Endodermal cell (in vitro differentiated cells): ENCODE results near the gene DCAF15. TPM values are rescaled to one million over a fixed set of nuclear protein-coding genes. Genes with fewer than 3 reads are reported as not detected.
"Not testable (repeated sequence)": the region's sequence is repeated elsewhere in the genome, so short reads cannot be mapped to it uniquely, and the experiment has no call there.

ENCODE experiments used
- DNase-seq: peaks from one replicate; pipeline ENCODE4 v3.0.0-alpha.2; 2017
- H3K27ac ChIP-seq: 2 replicates; pipeline ENCODE4 v1.5.1; 2013; ENCODE audit warnings: mild to moderate bottlenecking, low read depth, low read length, moderate library complexity
- H3K27me3 ChIP-seq: 2 replicates; pipeline ENCODE4 v1.6.1; 2013; ENCODE audit warnings: mild to moderate bottlenecking, low read length, moderate library complexity; ENCODE audit not compliant: insufficient read depth, control insufficient read depth, poor library complexity, severe bottlenecking
- H3K36me3 ChIP-seq: 2 replicates; pipeline ENCODE4 v1.7.0; 2013; ENCODE audit warnings: mild to moderate bottlenecking, low read length, moderate library complexity; ENCODE audit not compliant: control insufficient read depth, insufficient read depth
- H3K4me1 ChIP-seq: one replicate; pipeline ENCODE4 v1.7.0; 2013; ENCODE audit warnings: low read length; ENCODE audit not compliant: control insufficient read depth, insufficient read depth
- H3K4me3 ChIP-seq: 2 replicates; pipeline ENCODE4 v1.5.1; 2013; ENCODE audit warnings: mild to moderate bottlenecking, low read length, moderate library complexity
- H3K9ac ChIP-seq: 2 replicates; pipeline ENCODE4 v1.6.1; 2013; ENCODE audit warnings: mild to moderate bottlenecking, low read length, moderate library complexity; ENCODE audit not compliant: poor library complexity, severe bottlenecking; ENCODE audit errors: extremely low read depth
- H3K9me3 ChIP-seq: 2 replicates; pipeline ENCODE4 v1.6.1; 2013; ENCODE audit warnings: mild to moderate bottlenecking, low read length, moderate library complexity; ENCODE audit not compliant: control insufficient read depth
- H3K27ac Mint-ChIP-seq: 2 replicates; pipeline ENCODE4 v1.8.0; 2020; ENCODE audit warnings: mixed read lengths
- H3K27me3 Mint-ChIP-seq: 2 replicates; pipeline ENCODE4 v1.8.0; 2021; ENCODE audit warnings: mild to moderate bottlenecking, mixed read lengths; ENCODE audit not compliant: insufficient read depth
- H3K36me3 Mint-ChIP-seq: 2 replicates; pipeline ENCODE4 v1.8.0; 2020; ENCODE audit warnings: low read depth, mixed read lengths
- H3K4me1 Mint-ChIP-seq: 2 replicates; pipeline ENCODE4 v1.8.0; 2020; ENCODE audit warnings: mixed read lengths
- H3K4me3 Mint-ChIP-seq: 2 replicates; pipeline ENCODE4 v1.8.0; 2020; ENCODE audit warnings: mild to moderate bottlenecking, moderate library complexity, mixed read lengths
- H3K9me3 Mint-ChIP-seq: 2 replicates; pipeline ENCODE4 v1.8.0; 2020; ENCODE audit warnings: mild to moderate bottlenecking, mixed read lengths
- WGBS, 2 experiments: methylation state at CpG; one replicate each; pipeline versions ENCODE4 v1.1.5 to v1.1.7; 2013; ENCODE audit warnings: missing lambda C conversion rate in 2 of 2, mixed read lengths in 1 of 2; ENCODE audit not compliant: insufficient coverage in 1 of 2, insufficient read length in 1 of 2; 5-methylcytosine and 5-hydroxymethylcytosine counted together
- total RNA-seq, 2 donors: library from RNA; stranded (reverse); fragmentation: NEBNext Ultra II Directional in 1 of 2; extraction: Animal tissue kit (Norgen Biotek cat#: 25700) in 1 of 2; gene quantifications; 2 replicates in 1 of 2; 3 replicates in 1 of 2; pipeline ENCODE4 v1.2.1, GENCODE V29; 2021
- TF ChIP-seq, protein P1 (sequence below): fragments of 200-600 bp; sonication (generic); conservative IDR thresholded peaks from 2 replicates; pipeline ENCODE4 v1.5.0; 2021; ENCODE audit warnings: antibody characterized with exemption, mild to moderate bottlenecking

The DCAF15 gene
- total RNA-seq, 2 donors from 2014 or later: 62.4 to 72.9 TPM

DNA sequence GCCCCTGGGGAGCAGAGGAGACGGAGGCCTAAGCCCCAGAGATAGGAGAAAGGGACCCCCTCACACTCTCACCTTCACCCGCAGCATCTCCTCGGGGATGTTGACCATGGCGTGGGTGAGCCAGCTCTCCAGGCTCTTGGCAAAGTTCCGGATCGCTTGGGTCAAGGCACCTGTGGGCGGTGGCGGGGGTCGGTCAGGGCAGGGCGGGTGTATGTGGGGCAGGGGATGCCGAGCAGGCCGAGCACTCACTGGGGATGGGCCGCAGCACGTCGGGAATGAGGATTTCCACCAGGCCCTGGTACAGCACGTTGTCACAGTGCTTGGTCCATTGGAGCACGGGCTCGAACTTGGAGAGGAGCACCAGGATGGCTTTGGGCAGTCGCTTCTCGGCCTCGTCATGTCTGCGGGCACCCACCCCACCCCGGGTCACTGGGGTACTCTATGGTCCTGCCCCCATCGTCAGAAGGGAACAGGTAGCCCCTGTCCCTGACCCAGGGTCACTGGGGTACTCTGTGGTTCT is 13.1 kb downstream of the DCAF15 start:
- no peak overlapping the region for H3K4me3 Mint-ChIP-seq
- peaks cover 44% of the 10 kb centered on the region for H3K36me3 ChIP-seq
- peaks cover 5% of the 10 kb centered on the region for H3K4me1 Mint-ChIP-seq
- peaks cover 18% of the 10 kb centered on the region for H3K27me3 Mint-ChIP-seq
- H3K36me3 Mint-ChIP-seq: peaks cover 47% of the 10 kb centered on the region
- H3K27ac ChIP-seq: no peak overlapping the region
- H3K9me3 Mint-ChIP-seq: no peaks in the 10 kb centered on the region
- no peaks in the 10 kb centered on the region for H3K9me3 ChIP-seq
- WGBS, 2 experiments: 93 to 95% methylated on average over 14 to 24 of the region's 24 CpGs
- TF ChIP-seq, protein P1, sequence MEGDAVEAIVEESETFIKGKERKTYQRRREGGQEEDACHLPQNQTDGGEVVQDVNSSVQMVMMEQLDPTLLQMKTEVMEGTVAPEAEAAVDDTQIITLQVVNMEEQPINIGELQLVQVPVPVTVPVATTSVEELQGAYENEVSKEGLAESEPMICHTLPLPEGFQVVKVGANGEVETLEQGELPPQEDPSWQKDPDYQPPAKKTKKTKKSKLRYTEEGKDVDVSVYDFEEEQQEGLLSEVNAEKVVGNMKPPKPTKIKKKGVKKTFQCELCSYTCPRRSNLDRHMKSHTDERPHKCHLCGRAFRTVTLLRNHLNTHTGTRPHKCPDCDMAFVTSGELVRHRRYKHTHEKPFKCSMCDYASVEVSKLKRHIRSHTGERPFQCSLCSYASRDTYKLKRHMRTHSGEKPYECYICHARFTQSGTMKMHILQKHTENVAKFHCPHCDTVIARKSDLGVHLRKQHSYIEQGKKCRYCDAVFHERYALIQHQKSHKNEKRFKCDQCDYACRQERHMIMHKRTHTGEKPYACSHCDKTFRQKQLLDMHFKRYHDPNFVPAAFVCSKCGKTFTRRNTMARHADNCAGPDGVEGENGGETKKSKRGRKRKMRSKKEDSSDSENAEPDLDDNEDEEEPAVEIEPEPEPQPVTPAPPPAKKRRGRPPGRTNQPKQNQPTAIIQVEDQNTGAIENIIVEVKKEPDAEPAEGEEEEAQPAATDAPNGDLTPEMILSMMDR: no peak
- H3K27me3 ChIP-seq: no peaks in the 10 kb centered on the region
- H3K9ac ChIP-seq: no peak overlapping the region
- no peak overlapping the region for H3K4me3 ChIP-seq
- H3K27ac Mint-ChIP-seq: no peak overlapping the region
- no peak for DNase-seq
- no peaks in the 10 kb centered on the region for H3K4me1 ChIP-seq

DNA sequence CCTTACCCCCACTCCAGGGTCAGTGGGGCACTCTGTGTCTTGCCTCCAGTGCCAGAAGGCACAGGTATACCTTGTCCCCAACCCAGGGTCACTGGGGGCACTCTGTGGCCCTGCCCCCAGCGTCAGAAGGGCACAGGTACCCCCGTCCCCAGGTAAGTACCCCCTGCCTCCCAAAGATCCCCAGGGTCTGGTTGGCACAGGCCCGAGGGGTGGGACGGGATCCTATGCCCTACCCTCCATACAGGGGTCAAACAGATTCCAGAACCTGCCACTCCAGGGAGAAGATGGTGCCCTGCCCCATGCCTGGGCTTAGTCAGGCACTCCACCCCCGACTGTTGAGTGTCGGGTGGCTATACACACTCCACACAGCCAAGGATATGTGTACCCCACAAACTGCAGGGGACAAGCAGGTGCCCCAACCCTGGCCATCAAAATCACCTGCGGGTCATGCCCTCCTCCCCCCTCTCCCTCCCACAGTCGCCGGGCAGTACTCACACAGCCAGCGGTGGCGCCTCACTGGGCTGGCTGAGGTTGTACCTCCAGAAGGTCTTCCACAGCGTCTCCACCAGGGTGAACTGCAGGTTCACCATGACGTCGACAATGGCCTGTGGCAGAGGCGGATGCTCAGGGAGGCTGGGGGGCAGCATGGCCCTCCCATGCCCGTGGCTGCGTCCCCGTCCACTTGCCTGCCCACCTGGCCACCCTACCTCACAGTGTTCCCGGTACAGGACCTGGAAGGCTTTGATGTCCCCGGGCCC is 13.8 kb downstream of the DCAF15 start:
- DNase-seq: peak; percentile 48
- Histone ChIP-seq H3K9ac (no peak overlapping the region), H3K27me3 (no peaks in the 10 kb centered on the region), H3K36me3 (peaks cover 40% of the 10 kb centered on the region), H3K9me3 (no peaks in the 10 kb centered on the region), H3K27ac (no peak overlapping the region), H3K4me3 (no peak overlapping the region), H3K4me1 (no peaks in the 10 kb centered on the region)
- no peaks in the 10 kb centered on the region for H3K9me3 Mint-ChIP-seq
- H3K4me1 Mint-ChIP-seq: peaks cover 5% of the 10 kb centered on the region
- no peak overlapping the region for H3K4me3 Mint-ChIP-seq
- H3K27ac Mint-ChIP-seq: no peak overlapping the region
- H3K36me3 Mint-ChIP-seq: peaks cover 45% of the 10 kb centered on the region
- peaks cover 18% of the 10 kb centered on the region for H3K27me3 Mint-ChIP-seq
- TF ChIP-seq, protein P1: peak; percentile 21
- WGBS, 2 experiments: 93 to 98% methylated on average over 8 to 20 of the region's 20 CpGs

DNA sequence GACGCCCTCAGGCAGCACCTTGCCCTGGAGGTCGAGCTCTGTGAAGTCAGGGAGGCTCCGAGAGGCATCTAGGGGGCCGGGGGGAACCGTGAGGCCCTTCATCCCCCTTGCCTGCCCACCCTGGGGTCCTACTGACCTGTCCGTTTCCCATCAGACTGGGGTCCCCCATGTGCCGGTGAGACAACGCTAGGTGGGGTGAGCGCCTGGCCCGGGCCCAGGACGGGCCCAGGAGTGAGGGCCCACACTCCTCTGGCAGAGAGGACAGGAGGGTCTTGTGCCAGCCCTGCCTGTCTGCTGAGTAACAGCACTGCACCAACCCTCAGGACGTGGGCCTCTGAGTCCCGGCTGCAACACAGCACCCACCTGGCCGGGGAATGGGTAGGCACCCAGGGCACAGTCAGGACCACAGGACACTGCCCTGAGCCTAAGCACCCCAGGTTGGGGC is 14.4 kb downstream of the DCAF15 start:
- WGBS, 2 experiments: 94 to 97% methylated on average over 12 to 14 of the region's 14 CpGs
- H3K9me3 Mint-ChIP-seq: no peaks in the 10 kb centered on the region
- peaks cover under 1% of the 10 kb centered on the region for H3K4me1 Mint-ChIP-seq
- Histone ChIP-seq H3K27ac (no peak overlapping the region), H3K4me1 (no peaks in the 10 kb centered on the region), H3K36me3 (peaks cover 40% of the 10 kb centered on the region), H3K27me3 (no peaks in the 10 kb centered on the region), H3K4me3 (no peak overlapping the region), H3K9ac (no peak overlapping the region), H3K9me3 (no peaks in the 10 kb centered on the region)
- no peak for DNase-seq
- TF ChIP-seq, protein P1: peak; percentile 5
- no peak overlapping the region for H3K27ac Mint-ChIP-seq
- no peak overlapping the region for H3K4me3 Mint-ChIP-seq
- peaks cover 45% of the 10 kb centered on the region for H3K36me3 Mint-ChIP-seq
- H3K27me3 Mint-ChIP-seq: peaks cover 18% of the 10 kb centered on the region

DNA sequence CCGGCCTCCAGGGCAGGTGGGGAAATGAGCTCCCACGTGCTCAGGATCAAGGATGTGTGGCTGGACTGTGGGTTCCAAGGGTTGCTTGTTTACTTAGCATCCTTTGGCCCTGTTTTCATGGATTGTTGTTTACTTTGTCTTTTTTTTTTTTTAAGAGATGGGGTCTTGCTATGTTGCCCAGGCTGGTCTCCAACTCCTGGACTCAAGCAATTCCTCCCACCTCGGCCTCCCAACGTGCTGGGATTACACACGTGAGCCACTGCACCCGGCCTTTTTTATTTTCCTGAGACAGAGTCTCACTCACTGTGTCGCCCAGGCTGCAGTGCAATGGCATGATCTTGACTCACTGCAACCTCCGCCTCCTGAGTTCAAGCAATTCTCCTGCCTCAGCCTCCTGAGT is 14.9 kb downstream of the DCAF15 start:
- H3K4me1 ChIP-seq, H3K27ac ChIP-seq, H3K9me3 Mint-ChIP-seq, H3K27ac Mint-ChIP-seq, H3K4me3 Mint-ChIP-seq, H3K9me3 ChIP-seq, H3K4me1 Mint-ChIP-seq, H3K4me3 ChIP-seq, DNase-seq, H3K27me3 ChIP-seq, H3K9ac ChIP-seq: not testable (repeated sequence)
- peaks cover 18% of the 10 kb centered on the region for H3K27me3 Mint-ChIP-seq
- WGBS, 2 experiments: 94 to 100% methylated on average over 6 to 8 of the region's 8 CpGs
- H3K36me3 Mint-ChIP-seq: peaks cover 47% of the 10 kb centered on the region
- peaks cover 41% of the 10 kb centered on the region for H3K36me3 ChIP-seq
